GM12865 (cell line): ENCODE data around the gene DUSP5.
A peak's percentile ranks its signal among the peaks of the same experiment; 100 is the strongest.

Experiments used
- DNase-seq: peaks from one replicate; pipeline ENCODE4 v3.0.0; 2010; ENCODE audit warnings: low read depth
- H3K4me3 ChIP-seq: 2 replicates; pipeline ENCODE4 v1.5.1; 2011; ENCODE audit warnings: mild to moderate bottlenecking, low read depth, low read length, control low read depth
- CTCF ChIP-seq: IDR thresholded peaks from 2 replicates; pipeline ENCODE4 v1.5.1; 2011; ENCODE audit warnings: low read length, control low read depth, low read depth, inconsistent platforms; ENCODE audit not compliant: insufficient read depth; ENCODE audit errors: missing control alignments

Gene DUSP5

DNA sequence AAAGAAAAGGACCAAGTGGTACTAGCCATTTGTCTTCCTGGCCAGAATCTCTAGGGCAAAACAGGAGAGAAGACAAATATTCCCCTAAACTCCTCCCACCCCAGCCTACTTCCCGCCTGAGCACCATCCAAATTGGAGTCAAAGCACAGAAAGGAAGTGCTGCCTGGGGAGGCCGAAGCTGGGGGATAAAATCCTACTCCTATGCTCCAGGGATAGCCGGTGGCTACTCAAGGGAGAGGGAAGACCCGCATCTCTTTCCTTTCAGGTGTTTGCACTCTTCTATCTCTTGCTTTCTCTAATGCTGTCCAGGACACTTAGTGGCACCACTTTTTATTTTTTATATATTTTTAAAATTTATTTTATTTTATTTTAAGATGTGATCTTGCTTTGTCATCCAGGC is 7.1 kb upstream of the DUSP5 start:
- no peak overlapping the region for H3K4me3 ChIP-seq
- DNase-seq: no peak
- no peak for TF ChIP-seq CTCF

DNA sequence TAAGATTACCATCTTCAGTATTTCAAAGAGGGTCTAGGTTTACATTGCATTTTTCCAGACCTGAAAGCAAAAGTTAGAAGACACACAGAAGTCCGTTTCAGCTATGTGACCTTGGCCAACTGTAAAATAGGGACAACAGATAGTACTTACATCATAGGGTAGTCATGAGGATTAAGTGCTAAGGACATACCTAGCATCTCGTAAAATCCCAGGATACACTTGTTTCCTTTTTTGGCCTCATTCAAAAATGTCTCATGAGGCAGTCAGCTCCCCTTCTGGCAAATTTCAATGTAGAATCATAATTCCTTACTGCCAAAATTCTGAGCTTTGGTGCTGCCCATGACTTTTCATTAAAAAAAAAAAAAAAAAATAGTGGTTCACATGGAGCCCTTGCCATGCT is 6.4 kb upstream of the DUSP5 start:
- no peak for TF ChIP-seq CTCF
- DNase-seq: no peak
- no peak overlapping the region for H3K4me3 ChIP-seq

DNA sequence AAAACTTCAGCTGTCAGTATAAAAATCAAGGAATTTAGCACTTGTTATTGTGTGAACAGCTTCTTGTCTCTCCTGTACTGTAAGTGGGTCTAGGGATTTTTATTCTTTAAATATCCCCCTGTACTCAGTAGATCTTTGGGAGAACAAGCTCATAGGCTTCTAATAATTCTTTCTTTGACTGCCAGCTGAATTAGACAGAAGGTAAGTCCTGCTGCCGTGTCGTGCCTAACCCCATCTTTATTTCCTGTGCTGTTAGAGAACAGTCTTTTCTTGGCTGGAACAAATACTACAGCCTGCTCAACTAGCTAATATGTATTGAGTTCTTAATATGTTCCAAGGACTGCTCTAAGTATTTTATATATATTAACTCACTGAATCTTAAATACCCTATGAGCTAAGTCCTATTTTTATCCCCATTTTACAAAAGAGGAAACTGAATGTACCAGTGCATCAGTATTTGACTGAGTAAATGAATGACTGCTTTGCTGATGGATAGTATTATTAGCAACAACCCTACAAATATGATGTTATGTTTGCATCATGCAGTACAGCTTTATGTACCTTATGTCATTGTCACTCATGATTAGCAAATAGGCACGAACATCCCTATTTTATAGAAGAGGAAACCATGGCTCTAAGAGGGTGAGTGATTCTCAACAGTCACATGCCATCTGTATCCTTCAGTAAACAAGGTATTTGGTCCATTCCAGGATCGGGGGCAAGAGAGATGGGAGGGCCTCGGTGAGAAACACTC is 5.5 kb upstream of the DUSP5 start:
- DNase-seq: no peak
- no peak overlapping the region for H3K4me3 ChIP-seq
- TF ChIP-seq CTCF: no peak

- DNase-seq: no peak
- H3K4me3 ChIP-seq: no peak overlapping the region
- no peak for TF ChIP-seq CTCF
These were observed 3.8 kb upstream of the DUSP5 start for GRCh38 chr10:110493832-110494426.

- TF ChIP-seq CTCF: no peak
- DNase-seq: no peak
- no peak overlapping the region for H3K4me3 ChIP-seq
These were observed 3.2 kb upstream of the DUSP5 start for GRCh38 chr10:110494532-110494931.

GRCh38 chr10:110495731-110496552 is 1.8 kb upstream of the DUSP5 start:
- DNase-seq: peak; percentile 50
- no peak for TF ChIP-seq CTCF
- H3K4me3 ChIP-seq: peak overlapping the region; percentile 77; the same call in 1 of the 2 replicates
